ENCODE measurements around the gene CERS3. TPM values are rescaled to one million over a fixed set of nuclear protein-coding genes. Genes with fewer than 3 reads are reported as not detected.
"Not testable (repeated sequence)": the region's sequence is repeated elsewhere in the genome, so short reads cannot be mapped to it uniquely, and the experiment has no call there.

Gene CERS3
- total and polyA plus RNA-seq, 2 experiments from 2014 or later: not detected

GRCh38 chr15:100457201-100457600 is 71.5 kb downstream of the CERS3 start:
- H3K4me1 ChIP-seq (ENCODE audit: low read depth): no peaks in the 10 kb centered on the region
- no peaks in the 10 kb centered on the region for H3K27me3 ChIP-seq
- peaks cover 3% of the 10 kb centered on the region for H3K9me3 ChIP-seq (ENCODE audit: low read depth)
- peak; percentile 11 to 18 for DNase-seq (ENCODE audit: low read depth in 1 of 2, low spot score in 1 of 2)
- no peak overlapping the region for H3K4me3 ChIP-seq
- no peak overlapping the region for H3K27ac ChIP-seq
- H3K36me3 ChIP-seq: no peaks in the 10 kb centered on the region
- TF ChIP-seq CTCF (IDR thresholded peaks at IDR 0.05; ENCODE audit: low read depth, low read length): no peak

GRCh38 chr15:100454148-100454547 is 74.6 kb downstream of the CERS3 start:
- Histone ChIP-seq H3K4me3 (no peak overlapping the region), H3K36me3 (no peaks in the 10 kb centered on the region), H3K9me3 (ENCODE audit: low read depth) (peaks cover 3% of the 10 kb centered on the region), H3K4me1 (ENCODE audit: low read depth) (no peaks in the 10 kb centered on the region), H3K27ac (no peak overlapping the region), H3K27me3 (no peaks in the 10 kb centered on the region)
- DNase-seq (ENCODE audit: low read depth in 1 of 2, low spot score in 1 of 2): no peak
- TF ChIP-seq CTCF (IDR thresholded peaks at IDR 0.05; ENCODE audit: low read depth, low read length): no peak

GRCh38 chr15:100448481-100448880 is 80.3 kb downstream of the CERS3 start:
- Histone ChIP-seq H3K4me1 (ENCODE audit: low read depth) (no peaks in the 10 kb centered on the region), H3K36me3 (no peaks in the 10 kb centered on the region), H3K27me3 (no peaks in the 10 kb centered on the region), H3K4me3 (no peak overlapping the region), H3K9me3 (ENCODE audit: low read depth) (no peaks in the 10 kb centered on the region), H3K27ac (no peak overlapping the region)
- no peak for DNase-seq (ENCODE audit: low read depth in 1 of 2, low spot score in 1 of 2)
- TF ChIP-seq CTCF (IDR thresholded peaks at IDR 0.05; ENCODE audit: low read depth, low read length): no peak

GRCh38 chr15:100441063-100441462 is 87.7 kb downstream of the CERS3 start:
- not testable (repeated sequence) for H3K9me3 ChIP-seq (ENCODE audit: low read depth); H3K4me3 ChIP-seq; H3K36me3 ChIP-seq; DNase-seq (ENCODE audit: low read depth in 1 of 2, low spot score in 1 of 2); H3K4me1 ChIP-seq (ENCODE audit: low read depth); H3K27ac ChIP-seq; H3K27me3 ChIP-seq

GRCh38 chr15:100439514-100439913 is 89.2 kb downstream of the CERS3 start:
- no peak overlapping the region for H3K27ac ChIP-seq
- H3K4me3 ChIP-seq: no peak overlapping the region
- no peaks in the 10 kb centered on the region for H3K27me3 ChIP-seq
- DNase-seq (ENCODE audit: low read depth in 1 of 2, low spot score in 1 of 2): no peak
- H3K9me3 ChIP-seq (ENCODE audit: low read depth): no peaks in the 10 kb centered on the region
- no peaks in the 10 kb centered on the region for H3K36me3 ChIP-seq
- no peaks in the 10 kb centered on the region for H3K4me1 ChIP-seq (ENCODE audit: low read depth)
- no peak for TF ChIP-seq CTCF (IDR thresholded peaks at IDR 0.05; ENCODE audit: low read depth, low read length)

GRCh38 chr15:100438570-100438969 is 90.2 kb downstream of the CERS3 start:
- TF ChIP-seq CTCF (IDR thresholded peaks at IDR 0.05; ENCODE audit: low read depth, low read length): no peak
- Histone ChIP-seq H3K9me3 (ENCODE audit: low read depth) (no peaks in the 10 kb centered on the region), H3K36me3 (no peaks in the 10 kb centered on the region), H3K4me3 (no peak overlapping the region), H3K27me3 (no peaks in the 10 kb centered on the region), H3K4me1 (ENCODE audit: low read depth) (no peaks in the 10 kb centered on the region), H3K27ac (no peak overlapping the region)
- peak; percentile 80 to 82 for DNase-seq (ENCODE audit: low read depth in 1 of 2, low spot score in 1 of 2)

All from cardiac muscle cell (in vitro differentiated cells and primary cell).